Esophagus muscularis mucosa (tissue), 4 donors: ENCODE data around the gene OR8S1. TPM values are rescaled to one million over a fixed set of nuclear protein-coding genes. Genes with fewer than 3 reads are reported as not detected.
"Not testable (repeated sequence)": the region's sequence is repeated elsewhere in the genome, so short reads cannot be mapped to it uniquely, and the experiment has no call there.

Experiments used
- DNase-seq: peaks from one replicate; pipeline ENCODE4 v3.0.0-alpha.2; 2017; ENCODE audit errors: extremely low spot score
- H3K27ac ChIP-seq, 4 donors: fragments of 200-600 bp; sonication (generic); replicated peaks in 1 of 4; 1 replicate in 3 of 4; 2 replicates in 1 of 4; pipeline ENCODE4 v1.5.1; 2016 to 2019; ENCODE audit warnings: mild to moderate bottlenecking in 1 of 4
- H3K27me3 ChIP-seq, 4 donors: fragments of 200-600 bp; sonication (generic); one replicate each; pipeline versions ENCODE4 v1.5.1 to v1.6.0; 2016 to 2019
- H3K36me3 ChIP-seq, 4 donors: fragments of 200-600 bp; sonication (generic); one replicate each; pipeline ENCODE4 v1.5.1; 2016 to 2019
- H3K4me1 ChIP-seq, 4 donors: fragments of 200-600 bp; sonication (generic); one replicate each; pipeline ENCODE4 v1.5.1; 2016 to 2019
- H3K4me3 ChIP-seq, 4 donors: fragments of 200-600 bp; sonication (generic); 1 replicate in 2 of 4; 2 replicates in 2 of 4; pipeline ENCODE4 v1.5.1; 2016 to 2019; ENCODE audit warnings: mild to moderate bottlenecking in 4 of 4, moderate library complexity in 1 of 4
- H3K9me3 ChIP-seq, 4 donors: fragments of 200-600 bp; sonication (generic); 1 replicate in 3 of 4; 2 replicates in 1 of 4; pipeline ENCODE4 v1.5.1; 2016 to 2019
- CTCF ChIP-seq, 3 experiments: fragments of 200-600 bp in 2 of 3; fragments of 450-650 bp in 1 of 3; sonication (generic) in 2 of 3; IDR thresholded peaks; one replicate each; pipeline ENCODE4 v1.5.1; 2017 to 2019; ENCODE audit warnings: antibody characterized with exemption in 3 of 3, mild to moderate bottlenecking in 2 of 3, moderate library complexity in 1 of 3
- EP300 ChIP-seq: sonication (generic); formaldehyde crosslinking; IDR thresholded peaks from one replicate; pipeline ENCODE4 v1.6.1; 2017; ENCODE audit warnings: antibody characterized with exemption
- POLR2A ChIP-seq: fragments of 450-650 bp; IDR thresholded peaks from one replicate; pipeline ENCODE4 v1.6.1; 2017; ENCODE audit warnings: antibody characterized with exemption, moderate library complexity, mild to moderate bottlenecking, low read depth
- POLR2AphosphoS5 ChIP-seq, 2 donors: sonication (generic); formaldehyde crosslinking; IDR thresholded peaks; one replicate each; pipeline ENCODE4 v1.6.1; 2017; ENCODE audit warnings: antibody characterized with exemption in 2 of 2
- WGBS: methylation state at CpG from one replicate; pipeline ENCODE4 v1.1.5; 2018; 5-methylcytosine and 5-hydroxymethylcytosine counted together
- intact Hi-C: fragments of 100-400 bp; cut with DNase I; formaldehyde crosslinking; loops from one replicate; pipeline ENCODE4 v1.15.1; 2023
- total RNA-seq, 4 donors: library from RNA; depleted of rRNA; stranded (reverse); fragments of >200 nt; gene quantifications; one replicate each; pipeline versions ENCODE4 v1.1.0 to v1.2.1, GENCODE V29; 2016

The OR8S1 gene
- total RNA-seq, 4 donors from 2014 or later, result 0.32 TPM; not detected in 3

GRCh38 chr12:48489012-48489411 lies 36.4 kb upstream of the OR8S1 start:
- 53% methylated on average over 2 of the region's 2 CpGs for WGBS
- intact Hi-C loops, result no loop called here
- TF ChIP-seq CTCF (IDR thresholded peaks at IDR 0.05) (no peak), POLR2AphosphoS5 (IDR thresholded peaks at IDR 0.05) (no peak), EP300 (no peak), POLR2A (no peak)
- Histone ChIP-seq H3K4me1 (no peaks in the 10 kb centered on the region), H3K4me3 (no peak overlapping the region), H3K36me3 (no peaks in the 10 kb centered on the region), H3K27me3 (no peaks in the 10 kb centered on the region), H3K27ac (no peak overlapping the region), H3K9me3 (no peaks in the 10 kb centered on the region)
- no peak for DNase-seq

DNA sequence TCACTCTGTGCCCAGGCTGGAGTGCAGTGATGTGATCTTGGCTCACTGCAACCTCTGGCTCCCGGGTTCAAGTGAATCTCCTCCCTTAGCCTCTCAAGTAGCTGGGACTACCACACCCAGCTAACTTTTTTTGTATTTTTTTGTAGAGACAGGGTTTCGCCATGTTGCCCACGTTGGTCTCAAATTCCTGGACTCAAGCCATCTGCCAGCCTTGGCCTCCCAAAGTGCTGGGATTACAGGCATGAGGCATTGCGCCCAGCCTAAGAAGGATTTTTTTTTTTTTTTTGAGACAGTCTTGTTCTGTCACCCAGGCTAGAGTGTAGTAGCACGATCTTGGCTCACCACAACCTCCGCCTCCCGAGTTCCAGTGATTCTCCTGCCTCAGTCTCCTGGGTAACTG lies 36.0 kb upstream of the OR8S1 start:
- H3K4me1 ChIP-seq, intact Hi-C loops, DNase-seq, H3K9me3 ChIP-seq, H3K27me3 ChIP-seq, H3K4me3 ChIP-seq, H3K27ac ChIP-seq, H3K36me3 ChIP-seq: not testable (repeated sequence)
- WGBS, result 80% methylated on average over 7 of the region's 7 CpGs

DNA sequence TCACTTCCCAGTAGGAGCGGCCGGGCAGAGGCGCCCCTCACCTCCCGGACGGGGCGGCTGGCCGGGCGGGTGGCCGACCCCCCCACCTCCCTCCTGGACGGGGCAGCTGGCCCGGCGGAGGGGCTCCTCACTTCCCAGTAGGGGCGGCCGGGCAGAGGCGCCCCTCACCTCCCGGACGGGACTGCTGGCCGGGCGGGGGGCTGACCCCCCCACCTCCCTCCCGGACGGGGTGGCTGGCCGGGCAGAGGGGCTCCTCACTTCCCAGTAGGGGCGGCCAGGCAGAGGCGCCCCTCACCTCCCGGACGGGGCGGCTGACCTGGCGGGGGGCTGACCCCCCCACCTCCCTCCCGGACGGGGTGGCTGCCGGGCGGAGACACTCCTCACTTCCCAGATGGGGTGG lies 25.2 kb upstream of the OR8S1 start:
- H3K27me3 ChIP-seq, DNase-seq, H3K9me3 ChIP-seq, H3K4me3 ChIP-seq, H3K36me3 ChIP-seq, intact Hi-C loops, H3K27ac ChIP-seq, H3K4me1 ChIP-seq: not testable (repeated sequence)
- WGBS, result 83% methylated on average over 8 of the region's 32 CpGs

GRCh38 chr12:48506836-48507235 lies 18.6 kb upstream of the OR8S1 start:
- WGBS, result 62% methylated on average over 2 of the region's 2 CpGs
- intact Hi-C loops, result not testable (repeated sequence)

DNA sequence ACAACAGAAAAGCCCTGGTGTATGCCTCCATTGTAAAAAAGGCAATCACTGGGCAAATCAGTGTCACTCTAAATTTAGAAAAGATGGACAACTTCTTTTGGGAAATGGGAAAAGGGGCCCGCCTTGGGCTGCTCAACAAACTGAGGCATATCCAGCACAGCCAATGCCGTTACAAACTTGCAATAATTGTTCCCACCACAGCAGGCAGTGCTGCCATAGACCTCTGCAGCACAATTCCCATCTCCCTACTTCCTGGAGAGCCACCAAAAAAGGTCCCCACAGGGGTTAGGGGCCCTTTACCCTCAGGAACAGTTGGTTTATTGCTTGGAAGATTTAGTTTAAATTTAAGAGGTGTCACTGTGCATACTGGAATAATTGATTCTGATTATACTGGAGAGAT lies 16.4 kb upstream of the OR8S1 start:
- TF ChIP-seq POLR2AphosphoS5 (IDR thresholded peaks at IDR 0.05), result no peak
- no peak for TF ChIP-seq CTCF (IDR thresholded peaks at IDR 0.05)
- no peak for TF ChIP-seq POLR2A
- no peak for TF ChIP-seq EP300
- WGBS, result 68% methylated on average over 2 of the region's 2 CpGs
- H3K9me3 ChIP-seq, result no peaks in the 10 kb centered on the region
- H3K27ac ChIP-seq, result no peak overlapping the region
- peaks cover 0 to 8% (median 0%) of the 10 kb centered on the region in 4 donors for H3K27me3 ChIP-seq
- intact Hi-C loops, result no loop called here
- H3K36me3 ChIP-seq, result no peaks in the 10 kb centered on the region
- DNase-seq, result no peak
- no peaks in the 10 kb centered on the region for H3K4me1 ChIP-seq
- H3K4me3 ChIP-seq, result no peak overlapping the region

More at GRCh38 chr12:48506836-48507235, 18.6 kb upstream of the OR8S1 start:
- not testable (repeated sequence) for DNase-seq, H3K9me3 ChIP-seq, H3K27ac ChIP-seq, H3K27me3 ChIP-seq, H3K36me3 ChIP-seq, H3K4me3 ChIP-seq, H3K4me1 ChIP-seq

DNA sequence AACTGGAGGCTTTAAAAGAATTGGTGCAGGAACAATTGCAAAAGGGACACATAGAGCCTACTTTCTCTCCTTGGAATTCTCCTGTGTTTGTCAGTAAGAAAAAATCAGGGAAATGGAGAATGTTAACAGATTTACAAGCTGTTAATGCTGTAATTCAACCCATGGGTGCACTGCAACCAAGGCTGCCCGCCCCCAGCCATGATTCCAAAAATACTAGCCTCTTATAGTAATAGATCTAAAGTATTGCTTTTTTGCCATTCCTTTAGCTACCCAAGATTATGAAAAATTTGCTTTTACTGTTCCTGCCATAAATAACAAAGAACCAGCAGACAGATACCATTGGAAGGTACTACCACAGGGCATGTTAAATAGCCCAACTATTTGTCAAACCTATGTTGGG lies 15.3 kb upstream of the OR8S1 start:
- Histone ChIP-seq H3K9me3 (no peaks in the 10 kb centered on the region), H3K27ac (no peak overlapping the region), H3K4me1 (no peaks in the 10 kb centered on the region), H3K36me3 (no peaks in the 10 kb centered on the region), H3K27me3 (peaks cover 0 to 8% (median 0%) of the 10 kb centered on the region in 4 donors), H3K4me3 (no peak overlapping the region)
- intact Hi-C loops, result no loop called here
- whole genome bisulfite sequencing, result 47% methylated on average over 1 of the region's 1 CpG
- DNase-seq, result no peak
- TF ChIP-seq EP300, result no peak
- no peak for TF ChIP-seq CTCF (IDR thresholded peaks at IDR 0.05)
- TF ChIP-seq POLR2A, result no peak
- no peak for TF ChIP-seq POLR2AphosphoS5 (IDR thresholded peaks at IDR 0.05)
